Fibroblast of the conjunctiva (primary cell): ENCODE results near the gene SEC61A1.

Experiments used
- DNase-seq: peaks from one replicate; pipeline ENCODE4 v3.0.0-alpha.2; 2010; ENCODE audit warnings: low read depth

The SEC61A1 gene

GRCh38 chr3:128051837-128052594 is at the start of gene SEC61A1:
SEC61A1 (plus strand) TSS chr3:128052437; CDS start chr3:128052553, 116 bp downstream.
- DNase-seq, result peak; percentile 89

- no peak for DNase-seq
These were observed 47.6 kb upstream of the SEC61A1 start for GRCh38 chr3:128004661-128005060.

- no peak for DNase-seq
These were observed 45.9 kb upstream of the SEC61A1 start for GRCh38 chr3:128006061-128007032.

- DNase-seq, result no peak
These were observed 45.2 kb upstream of the SEC61A1 start for GRCh38 chr3:128007033-128007424.

GRCh38 chr3:128009952-128010846 is 42.0 kb upstream of the SEC61A1 start:
- DNase-seq, result peak; percentile 81

GRCh38 chr3:128011140-128011539 is 41.1 kb upstream of the SEC61A1 start:
- DNase-seq, result peak; percentile 18

- no peak for DNase-seq
These were observed 40.2 kb upstream of the SEC61A1 start for GRCh38 chr3:128012050-128012449.

- DNase-seq, result no peak
These were observed 37.7 kb upstream of the SEC61A1 start for GRCh38 chr3:128014548-128014947.

GRCh38 chr3:128016502-128016901 is 35.7 kb upstream of the SEC61A1 start:
- DNase-seq, result no peak

GRCh38 chr3:128021768-128022372 is 30.4 kb upstream of the SEC61A1 start:
- DNase-seq, result no peak

- no peak for DNase-seq
These were observed 19.1 kb upstream of the SEC61A1 start for GRCh38 chr3:128033102-128033501.

GRCh38 chr3:128036119-128036518 is 16.1 kb upstream of the SEC61A1 start:
- no peak for DNase-seq

GRCh38 chr3:128040041-128040440 is 12.2 kb upstream of the SEC61A1 start:
- DNase-seq, result no peak

- no peak for DNase-seq
These were observed 11.6 kb upstream of the SEC61A1 start for GRCh38 chr3:128040660-128041059.

- no peak for DNase-seq
These were observed 10.9 kb upstream of the SEC61A1 start for GRCh38 chr3:128041344-128041743.

GRCh38 chr3:128050597-128050996 is 1.6 kb upstream of the SEC61A1 start:
- no peak for DNase-seq

GRCh38 chr3:128051459-128051836 is 789 bp upstream of the SEC61A1 start:
- no peak for DNase-seq

- no peak for DNase-seq
These were observed 536 bp downstream of the SEC61A1 start for GRCh38 chr3:128052595-128053351.

GRCh38 chr3:128053614-128054013 is 1.4 kb downstream of the SEC61A1 start:
- DNase-seq, result no peak

GRCh38 chr3:128054367-128054766 is 2.1 kb downstream of the SEC61A1 start:
- no peak for DNase-seq

GRCh38 chr3:128056258-128056657 is 4.0 kb downstream of the SEC61A1 start:
- no peak for DNase-seq
